Measurements from ENCODE around the gene SFR1.
A peak's percentile ranks its signal among the peaks of the same experiment; 100 is the strongest.

The SFR1 gene

DNA sequence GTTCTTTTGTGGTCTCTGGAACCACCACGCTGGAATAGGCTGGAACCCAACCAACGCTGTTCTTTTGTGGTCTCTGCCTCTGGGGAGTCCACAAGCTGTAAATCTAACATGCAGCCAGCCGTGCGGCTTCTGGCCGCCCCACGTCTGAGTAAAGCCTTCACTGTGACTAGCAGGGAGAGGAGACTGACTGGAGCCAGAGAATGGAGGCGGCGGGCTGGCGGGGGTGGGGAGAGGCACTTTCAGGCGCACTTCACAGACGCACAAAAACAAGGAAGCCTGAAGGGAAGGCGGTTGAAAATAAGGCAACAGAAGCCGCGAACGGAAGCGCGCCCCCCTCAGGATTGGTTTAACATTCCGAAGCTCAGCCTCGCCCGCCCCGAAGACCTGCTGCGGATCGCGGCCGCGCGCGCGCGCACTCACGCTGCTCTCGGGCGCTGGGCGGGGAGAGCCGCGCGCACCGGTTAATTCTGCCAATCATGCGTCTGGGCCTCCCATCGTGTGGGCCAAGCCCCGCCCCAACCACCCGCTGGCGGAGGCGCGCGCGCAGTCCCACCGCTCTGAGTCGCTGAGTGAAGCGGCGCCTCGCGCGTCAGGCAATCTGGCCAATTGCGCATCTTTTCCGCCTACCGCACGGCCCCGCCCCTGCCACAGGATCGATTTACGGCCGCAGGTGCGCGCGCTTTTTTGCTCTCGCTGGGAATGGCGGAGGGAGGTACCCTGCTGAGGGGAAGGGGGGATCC, at the start of gene SFR1:
TSS of gene SFR1 (plus strand) at position 687 of the 740 bp plus-strand sequence. CDS start at position 700, 13 bp downstream.
- peak; percentile 99 for DNase-seq

DNA sequence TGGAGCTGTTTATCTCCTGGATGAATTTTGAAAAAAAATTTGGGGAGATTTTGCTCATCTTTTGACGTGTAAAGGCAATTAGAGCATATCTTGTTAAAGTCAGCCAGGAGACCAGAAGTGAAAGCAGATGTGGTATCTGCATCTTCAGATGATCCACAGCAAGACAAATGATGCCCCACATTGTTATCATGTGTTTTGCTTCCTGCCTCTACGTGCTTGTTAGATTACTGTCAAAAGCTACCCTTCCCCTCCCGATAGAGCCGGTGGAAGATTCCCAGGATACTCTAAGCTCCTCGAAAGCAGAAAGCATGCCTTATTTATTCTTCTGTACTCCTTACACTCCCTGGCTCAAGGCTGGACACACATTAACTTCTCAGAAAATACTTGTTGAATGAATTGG, 49.2 kb upstream of the SFR1 start:
- DNase-seq = no peak

DNA sequence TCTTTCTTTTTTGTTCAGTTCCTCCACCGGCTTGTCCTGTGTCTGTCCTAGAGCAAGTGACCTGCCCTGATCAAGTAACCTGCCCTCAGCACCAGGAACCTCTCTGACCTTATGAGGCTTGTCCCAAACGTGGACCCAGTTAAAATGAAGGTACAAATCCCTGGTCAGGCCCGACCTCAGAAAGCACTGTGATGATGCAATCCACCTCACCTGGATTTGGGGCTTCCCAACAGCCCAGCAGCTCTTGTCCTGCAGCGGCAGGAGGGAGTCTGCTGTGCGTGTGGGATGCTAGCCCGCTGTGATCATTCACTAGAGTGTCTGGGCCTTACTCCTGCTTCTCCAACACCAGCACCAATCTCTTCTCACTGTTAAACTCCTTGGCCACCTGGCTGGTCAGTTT, 47.5 kb upstream of the SFR1 start:
- no peak for DNase-seq

DNA sequence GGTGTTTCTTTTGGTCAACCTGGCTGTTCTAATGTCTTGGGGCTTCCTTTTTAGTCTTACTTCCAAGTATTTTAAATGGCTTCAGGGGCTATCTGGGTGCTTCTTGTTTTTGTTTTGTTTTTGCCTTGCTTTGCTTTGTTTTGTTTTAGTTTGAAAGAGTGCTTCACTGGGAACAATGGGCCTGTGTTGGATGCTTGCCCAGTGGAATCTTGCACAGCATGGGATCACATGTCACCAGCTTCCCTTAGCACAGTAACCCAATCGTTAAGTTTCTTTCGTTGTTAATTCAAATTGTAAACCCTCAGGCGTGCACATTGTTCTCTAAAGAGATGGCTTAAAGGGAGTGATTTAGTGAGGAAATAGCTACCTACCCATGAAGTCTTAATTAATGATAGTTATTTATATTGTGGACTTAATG, 45.2 kb upstream of the SFR1 start:
- no peak for DNase-seq

DNA sequence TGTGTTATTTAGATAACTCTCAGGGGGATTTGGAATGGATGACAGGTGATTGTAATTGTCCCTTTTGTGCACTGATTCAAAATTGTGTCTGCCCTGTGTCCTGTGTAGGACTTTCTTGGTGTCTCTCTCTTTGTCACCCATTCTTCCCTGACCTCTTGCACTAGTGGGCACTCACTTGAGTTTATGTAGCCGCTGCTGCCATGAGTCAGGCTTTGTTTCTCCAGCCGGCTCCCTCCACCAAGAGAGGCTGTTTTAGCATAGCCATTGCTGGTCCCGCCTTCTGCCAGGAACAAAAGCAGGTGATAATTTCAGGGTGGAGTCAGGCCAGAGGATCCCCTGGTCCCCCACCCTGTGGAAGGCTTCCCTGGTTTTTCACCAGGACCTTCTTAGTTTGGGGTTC, 44.7 kb upstream of the SFR1 start:
- DNase-seq = no peak

DNA sequence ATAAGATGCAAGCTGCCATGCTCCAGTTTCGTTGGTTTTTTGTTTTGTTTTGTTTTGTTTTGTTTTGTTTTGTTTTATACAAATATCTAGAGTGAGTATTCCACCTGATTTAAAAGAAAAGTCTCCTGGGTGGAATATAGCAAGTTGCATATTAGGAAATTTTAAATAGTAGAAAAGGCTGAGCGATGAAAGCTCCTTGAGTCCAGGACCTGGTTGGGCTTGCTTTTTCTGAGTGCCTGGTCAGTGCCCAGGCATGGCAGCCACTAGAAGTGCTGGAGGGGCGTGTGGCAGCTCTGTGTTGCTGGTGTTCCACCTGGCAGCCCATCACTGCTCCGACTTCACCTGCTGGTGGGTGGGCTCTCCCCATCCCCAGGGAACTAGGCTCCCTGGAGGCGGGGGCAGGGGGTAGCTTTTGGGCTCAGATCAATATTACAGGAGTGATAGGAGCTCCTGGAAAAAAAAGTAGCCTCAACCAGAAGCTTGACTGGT, 44.3 kb upstream of the SFR1 start:
- no peak for DNase-seq

DNA sequence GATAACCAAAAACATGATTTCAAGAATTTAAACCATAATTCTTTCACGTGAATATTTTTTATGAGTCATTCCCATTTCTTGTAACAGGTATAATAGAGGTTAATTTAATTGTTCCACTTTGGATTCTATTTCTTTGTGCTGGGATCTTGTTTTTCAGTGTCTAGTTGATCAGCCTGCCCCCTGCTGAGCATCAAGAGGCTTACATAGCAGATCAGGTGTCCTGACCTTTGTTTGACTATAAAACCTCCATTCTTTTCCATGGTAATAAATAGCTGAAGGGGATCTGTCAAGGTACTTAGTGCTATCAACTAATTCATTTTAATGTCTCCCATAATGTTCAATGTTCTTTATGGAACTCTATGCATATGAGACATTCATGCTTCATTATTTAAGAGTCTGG, 41.2 kb upstream of the SFR1 start:
- DNase-seq = peak; percentile 11

DNA sequence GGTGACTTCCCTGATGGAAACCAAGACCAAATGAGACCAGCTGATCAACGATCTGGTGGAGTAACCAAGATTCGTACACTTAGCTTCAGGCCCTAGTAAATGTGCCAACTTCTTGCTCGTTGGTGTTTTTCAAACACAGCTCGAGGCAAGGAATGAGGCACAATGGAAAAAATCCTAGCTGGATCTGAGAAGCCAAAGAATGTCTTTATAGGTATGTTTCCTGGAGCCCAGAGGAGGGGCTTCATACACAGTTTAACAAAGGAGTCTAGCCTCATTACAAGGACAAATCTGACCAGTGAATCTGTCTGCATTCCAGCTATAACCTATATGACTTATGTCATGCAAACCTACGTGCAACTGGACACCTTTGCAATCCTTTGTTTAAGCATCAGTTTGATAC, 40.0 kb upstream of the SFR1 start:
- DNase-seq = no peak

DNA sequence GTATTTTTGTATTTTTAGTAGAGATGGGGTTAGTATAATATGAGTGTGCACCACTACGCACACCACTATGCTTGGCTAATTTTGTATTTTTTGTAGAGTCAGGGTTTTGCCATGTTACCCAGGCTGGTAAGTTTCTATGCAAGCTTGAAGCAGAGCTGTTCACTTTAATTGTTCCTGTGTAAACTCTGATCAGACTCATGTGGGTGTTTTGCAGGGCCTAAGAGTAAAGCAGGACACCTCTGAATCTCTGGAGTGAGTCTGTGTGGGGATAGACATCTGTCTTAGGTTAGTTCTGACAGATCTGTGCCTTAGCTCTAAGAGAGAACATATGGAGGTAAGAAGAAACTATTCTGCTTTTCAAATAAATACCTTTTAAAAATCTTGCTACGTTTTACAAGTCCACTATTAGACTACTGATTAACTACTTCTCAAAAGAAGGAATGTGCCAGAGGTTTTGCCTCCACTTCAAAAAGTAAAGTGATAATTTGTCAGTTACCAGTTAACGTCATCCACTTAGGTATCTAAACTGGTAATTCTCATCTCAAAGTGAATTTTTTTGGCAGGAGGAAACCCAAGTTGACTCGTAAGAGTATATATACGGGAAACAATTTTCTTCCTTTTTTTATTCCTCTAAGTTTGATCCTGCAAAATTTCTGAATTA, 37.4 kb upstream of the SFR1 start:
- no peak for DNase-seq

DNA sequence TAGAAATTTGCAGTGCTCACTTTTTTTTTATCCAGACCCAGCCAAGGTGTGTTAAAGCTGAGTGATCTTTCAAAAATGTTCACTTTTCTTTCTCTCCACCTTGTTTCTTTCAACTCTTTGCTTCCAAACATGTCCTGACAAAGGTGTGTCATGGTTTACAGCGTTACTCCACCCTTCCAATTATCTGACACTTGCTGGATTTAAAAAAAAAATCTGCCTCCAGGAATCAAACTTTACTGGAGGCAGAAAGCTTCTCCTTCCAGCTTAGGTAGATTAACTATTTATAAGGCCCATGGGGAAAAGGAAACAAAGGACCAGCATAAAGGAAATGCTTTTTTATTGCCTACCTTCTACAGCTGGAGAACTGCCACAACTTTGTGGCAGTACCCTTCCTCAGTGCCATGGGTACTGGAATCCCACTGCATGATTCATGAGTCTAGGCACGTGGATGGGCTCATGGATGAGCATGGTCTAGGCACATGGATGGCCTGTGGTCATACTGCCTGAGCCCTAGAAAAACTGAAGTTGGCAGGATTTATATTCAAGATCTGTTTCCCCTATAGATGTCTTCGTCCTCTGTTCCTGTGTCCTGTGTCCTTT, 36.1 kb upstream of the SFR1 start, which contains the start of gene COL17A1:
TSS of gene COL17A1 (minus strand) at position 80 of the 600 bp plus-strand sequence. CDS start 5,207 bp downstream, outside the sequence.
- no peak for DNase-seq

DNA sequence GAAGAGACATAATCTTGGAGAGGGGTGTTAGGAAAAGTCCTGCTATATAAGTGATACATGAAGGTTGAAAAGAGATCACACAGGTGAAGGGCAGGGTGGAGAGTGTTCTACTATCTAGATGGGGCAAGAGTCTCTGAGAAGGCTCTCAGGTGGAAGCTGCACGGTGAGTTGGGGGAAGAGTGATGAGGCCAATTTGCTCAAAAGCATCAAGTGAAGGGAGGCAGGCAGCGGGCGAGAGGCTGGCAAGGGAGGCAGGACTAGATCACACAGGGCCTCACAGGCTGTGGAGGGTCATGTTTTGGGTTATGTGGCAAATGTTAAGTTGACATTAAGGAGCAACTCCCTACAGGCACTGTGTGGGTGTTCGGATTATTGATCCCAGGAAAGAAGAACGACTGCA, 33.7 kb upstream of the SFR1 start:
- no peak for DNase-seq

- no peak for DNase-seq
These were observed 32.4 kb upstream of the SFR1 start for GRCh38 chr10:104089621-104090020.

- no peak for DNase-seq
These were observed 31.4 kb upstream of the SFR1 start for GRCh38 chr10:104090611-104091010.

GRCh38 chr10:104092749-104093148, 29.2 kb upstream of the SFR1 start:
- DNase-seq = no peak

DNA sequence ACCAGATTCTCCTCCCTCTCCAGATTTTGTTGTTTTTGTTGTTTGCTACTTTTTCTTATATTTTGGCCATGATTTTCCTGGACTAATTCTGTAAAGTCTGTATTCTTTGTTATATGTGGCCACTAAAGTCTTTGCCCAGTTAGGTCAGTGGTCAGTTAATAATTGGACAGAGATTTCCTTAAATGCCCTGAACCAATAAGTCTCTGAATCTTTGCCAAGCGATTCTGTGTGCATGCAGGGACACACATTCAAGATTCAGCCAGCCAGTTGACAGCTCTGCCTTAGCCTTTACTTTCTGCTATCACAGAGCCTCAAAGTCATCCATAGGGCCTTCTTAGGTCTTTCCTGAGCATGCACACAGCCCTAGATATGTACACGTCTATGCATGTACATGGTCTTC, 25.3 kb upstream of the SFR1 start:
- DNase-seq = no peak

- DNase-seq = peak; percentile 18
These were observed 23.5 kb upstream of the SFR1 start for GRCh38 chr10:104098358-104098925.

- peak; percentile 25 for DNase-seq
These were observed 22.7 kb upstream of the SFR1 start for GRCh38 chr10:104099269-104099668.

DNA sequence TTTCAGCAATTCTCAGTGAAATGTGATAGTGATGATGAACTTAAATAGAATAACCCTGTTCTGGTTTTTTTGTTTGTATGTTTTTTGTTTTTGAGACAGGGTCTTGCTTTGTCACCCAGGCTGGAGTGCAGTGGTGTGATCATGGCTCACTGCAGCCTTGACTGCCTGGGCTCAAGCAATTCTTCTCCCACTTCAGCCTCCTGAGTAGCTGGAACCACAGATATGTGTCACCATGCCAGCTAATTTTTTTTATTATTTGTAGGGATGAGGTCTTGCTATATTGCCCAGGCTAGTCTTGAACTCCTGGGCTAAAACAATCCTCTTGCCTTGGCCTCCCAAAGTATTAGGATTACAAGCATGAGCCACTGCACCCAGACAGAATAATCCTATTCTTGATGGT, 22.0 kb upstream of the SFR1 start:
- DNase-seq = no peak

GRCh38 chr10:104100795-104101194, 21.2 kb upstream of the SFR1 start:
- DNase-seq = no peak

DNA sequence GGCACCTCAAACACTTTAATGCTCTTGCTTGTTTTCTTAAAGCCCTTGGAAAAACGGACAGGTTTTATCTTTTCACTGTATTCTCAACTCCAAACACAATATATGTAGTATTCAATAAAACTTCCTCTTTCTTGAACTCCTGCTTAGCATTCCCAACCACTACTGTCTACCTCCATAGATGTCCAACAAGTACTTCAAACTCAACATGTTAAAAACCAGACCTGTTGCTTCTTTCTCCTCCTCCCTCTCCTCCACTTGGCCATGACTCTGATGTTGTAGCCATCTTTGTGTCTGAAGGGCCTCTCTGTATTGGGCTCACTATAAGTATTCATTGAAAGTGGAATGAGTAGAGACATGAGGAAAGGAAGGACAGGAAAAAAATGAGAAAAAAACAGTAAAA, 20.1 kb upstream of the SFR1 start:
- no peak for DNase-seq

- no peak for DNase-seq
These were observed 18.0 kb upstream of the SFR1 start for GRCh38 chr10:104103956-104104355.

- no peak for DNase-seq
These were observed 17.6 kb upstream of the SFR1 start for GRCh38 chr10:104104418-104104817.

GRCh38 chr10:104104926-104105325, 17.0 kb upstream of the SFR1 start:
- no peak for DNase-seq
